H9 (cell line): ENCODE results near the gene KIF16B. TPM values are rescaled to one million over a fixed set of nuclear protein-coding genes. Genes with fewer than 3 reads are reported as not detected.

Experiments used
- DNase-seq: peaks from one replicate; pipeline ENCODE4 v3.0.0-alpha.2; 2017
- H2AFZ ChIP-seq: one replicate; pipeline ENCODE4 v1.6.1; 2013; ENCODE audit warnings: mild to moderate bottlenecking, low read length, control low read depth, moderate library complexity
- H2AK5ac ChIP-seq: 2 replicates; pipeline ENCODE4 v1.6.1; 2013; ENCODE audit warnings: low read length, control low read depth, mixed read lengths; ENCODE audit not compliant: insufficient read length
- H2BK120ac ChIP-seq: one replicate; pipeline ENCODE4 v1.6.1; 2013; ENCODE audit warnings: low read depth, mild to moderate bottlenecking, low read length, control low read depth, inconsistent platforms; ENCODE audit not compliant: poor library complexity, severe bottlenecking
- H2BK12ac ChIP-seq: 2 replicates; pipeline ENCODE4 v1.6.1; 2013; ENCODE audit warnings: low read length, control low read depth, mixed read lengths, low read depth; ENCODE audit not compliant: insufficient read length
- H2BK15ac ChIP-seq: 2 replicates; pipeline ENCODE4 v1.6.1; 2013; ENCODE audit warnings: low read depth, low read length, control low read depth
- H2BK20ac ChIP-seq: one replicate; pipeline ENCODE4 v1.6.1; 2013; ENCODE audit warnings: low read depth, mild to moderate bottlenecking, low read length, control low read depth, inconsistent platforms; ENCODE audit not compliant: poor library complexity, severe bottlenecking
- H2BK5ac ChIP-seq: 2 replicates; pipeline ENCODE4 v1.6.1; 2013; ENCODE audit warnings: low read length, control low read depth, mixed read lengths; ENCODE audit not compliant: insufficient read length
- H3K14ac ChIP-seq: 2 replicates; pipeline ENCODE4 v1.6.1; 2013; ENCODE audit warnings: low read length, control low read depth; ENCODE audit not compliant: insufficient read depth
- H3K18ac ChIP-seq: 2 replicates; pipeline ENCODE4 v1.6.1; 2013; ENCODE audit warnings: low read depth, mild to moderate bottlenecking, mixed read lengths, low read length, control low read depth; ENCODE audit not compliant: insufficient read length
- H3K23ac ChIP-seq: 2 replicates; pipeline ENCODE4 v1.6.1; 2013; ENCODE audit warnings: low read length, control low read depth, mixed read lengths, low read depth; ENCODE audit not compliant: insufficient read length
- H3K23me2 ChIP-seq: 2 replicates; pipeline ENCODE4 v1.6.1; 2013; ENCODE audit warnings: low read depth, mild to moderate bottlenecking, mixed read lengths, low read length, control low read depth; ENCODE audit not compliant: insufficient read length, poor library complexity, severe bottlenecking
- H3K27ac ChIP-seq: 2 replicates; pipeline ENCODE4 v1.5.1; 2013; ENCODE audit warnings: low read length, control low read depth, mixed read lengths, low read depth; ENCODE audit not compliant: insufficient read length
- H3K27me3 ChIP-seq: 2 replicates; pipeline ENCODE4 v1.6.1; 2013; ENCODE audit warnings: low read length, control low read depth, inconsistent platforms; ENCODE audit not compliant: insufficient read depth
- H3K4ac ChIP-seq: 2 replicates; pipeline ENCODE4 v1.6.1; 2013; ENCODE audit warnings: low read depth, mild to moderate bottlenecking, control low read depth, inconsistent platforms, low read length, moderate library complexity
- H3K4me1 ChIP-seq: 2 replicates; pipeline ENCODE4 v1.6.1; 2013; ENCODE audit warnings: low read length, control low read depth, inconsistent platforms; ENCODE audit not compliant: insufficient read depth
- H3K4me2 ChIP-seq: 2 replicates; pipeline ENCODE4 v1.6.1; 2013; ENCODE audit warnings: low read length, control low read depth, mixed read lengths; ENCODE audit not compliant: insufficient read length, insufficient read depth
- H3K56ac ChIP-seq: 2 replicates; pipeline ENCODE4 v1.6.1; 2013; ENCODE audit warnings: low read depth, mild to moderate bottlenecking, mixed read lengths, low read length, control low read depth; ENCODE audit not compliant: insufficient read length
- H3K79me1 ChIP-seq: 2 replicates; pipeline ENCODE4 v1.6.1; 2013; ENCODE audit warnings: low read depth, mild to moderate bottlenecking, moderate library complexity, low read length, control low read depth, inconsistent platforms; ENCODE audit not compliant: insufficient read depth, poor library complexity, severe bottlenecking
- H3K79me2 ChIP-seq: 2 replicates; pipeline ENCODE4 v1.6.1; 2013; ENCODE audit warnings: low read length, control low read depth, inconsistent platforms; ENCODE audit not compliant: insufficient read depth
- H3K9ac ChIP-seq: 2 replicates; pipeline ENCODE4 v1.6.1; 2013; ENCODE audit warnings: low read length, control low read depth, mixed read lengths; ENCODE audit not compliant: insufficient read length; ENCODE audit errors: extremely low read depth
- H3K9me3 ChIP-seq: one replicate; pipeline ENCODE4 v1.6.1; 2013; ENCODE audit warnings: low read depth, low read length, inconsistent platforms; ENCODE audit not compliant: control insufficient read depth
- H3T11ph ChIP-seq: one replicate; pipeline ENCODE4 v1.6.1; 2013; ENCODE audit warnings: mild to moderate bottlenecking, low read length, control low read depth, inconsistent platforms
- H4K20me1 ChIP-seq: one replicate; pipeline ENCODE4 v1.6.1; 2013; ENCODE audit not compliant: control insufficient read depth, insufficient read length, insufficient read depth
- H4K5ac ChIP-seq: 2 replicates; pipeline ENCODE4 v1.6.1; 2013; ENCODE audit warnings: low read depth, mild to moderate bottlenecking, mixed read lengths, low read length, control low read depth; ENCODE audit not compliant: insufficient read length
- H4K8ac ChIP-seq: replicated peaks from 2 replicates; pipeline ENCODE4 v1.6.1; 2013; ENCODE audit warnings: low read length, control low read depth, mixed read lengths, low read depth; ENCODE audit not compliant: insufficient read length
- H4K91ac ChIP-seq: 2 replicates; pipeline ENCODE4 v1.6.1; 2013; ENCODE audit warnings: low read depth, mild to moderate bottlenecking, moderate library complexity, mixed read lengths, low read length, control low read depth; ENCODE audit not compliant: insufficient read length
- H3K27ac Mint-ChIP-seq, 3 experiments: 2 replicates in 2 of 3; 3 replicates in 1 of 3; pipeline ENCODE4 v1.8.0; 2020 to 2021; ENCODE audit warnings: mixed read lengths in 3 of 3, mild to moderate bottlenecking in 1 of 3, moderate library complexity in 1 of 3
- H3K27me3 Mint-ChIP-seq: 2 replicates; pipeline ENCODE4 v1.8.0; 2021; ENCODE audit warnings: low read depth, mild to moderate bottlenecking, moderate library complexity, mixed read lengths
- H3K36me3 Mint-ChIP-seq, 3 experiments: 2 replicates in 2 of 3; 3 replicates in 1 of 3; pipeline ENCODE4 v1.8.0; 2020 to 2021; ENCODE audit warnings: low read depth in 3 of 3, mixed read lengths in 3 of 3; ENCODE audit not compliant: insufficient read depth in 1 of 3
- H3K4me1 Mint-ChIP-seq, 2 experiments: 2 replicates each; pipeline ENCODE4 v1.8.0; 2020; ENCODE audit warnings: mixed read lengths in 2 of 2
- H3K4me3 Mint-ChIP-seq, 2 experiments: 2 replicates in 1 of 2; 3 replicates in 1 of 2; pipeline ENCODE4 v1.8.0; 2020 to 2021; ENCODE audit warnings: mild to moderate bottlenecking in 2 of 2, mixed read lengths in 2 of 2, moderate library complexity in 1 of 2
- H3K9me3 Mint-ChIP-seq, 2 experiments: 2 replicates in 1 of 2; 3 replicates in 1 of 2; pipeline ENCODE4 v1.8.0; 2020; ENCODE audit warnings: mild to moderate bottlenecking in 2 of 2, mixed read lengths in 2 of 2, moderate library complexity in 1 of 2
- CTCF ChIP-seq: fragments of 200-600 bp; sonication (generic); conservative IDR thresholded peaks from 3 replicates; pipeline ENCODE4 v1.8.0; 2021; ENCODE audit warnings: antibody characterized with exemption, mild to moderate bottlenecking
- WGBS: extraction: QIAGEN DNeasy Blood & Tissue Kit; methylation state at CpG from one replicate; pipeline ENCODE4 v1.1.7; 2013; ENCODE audit warnings: missing lambda C conversion rate, low lambda C conversion rate, mixed read lengths; ENCODE audit not compliant: insufficient read length; ENCODE audit errors: extremely low coverage; 5-methylcytosine and 5-hydroxymethylcytosine counted together
- total RNA-seq: library from RNA; stranded (reverse); gene quantifications from 2 replicates; pipeline ENCODE4 v1.2.1, GENCODE V29; 2021

KIF16B gene
- total RNA-seq, 1 experiment from 2014 or later, result 7.4 TPM

- no peak overlapping the region for H2AFZ ChIP-seq
- H4K8ac ChIP-seq, result no peak overlapping the region
- H3K27ac ChIP-seq, result no peak overlapping the region
- no peaks in the 10 kb centered on the region for H3K27me3 ChIP-seq
- H3T11ph ChIP-seq, result no peak overlapping the region
- H2BK15ac ChIP-seq, result no peak overlapping the region
- H3K56ac ChIP-seq, result no peak overlapping the region
- H2BK120ac ChIP-seq, result no peak overlapping the region
- H3K27me3 Mint-ChIP-seq, result no peaks in the 10 kb centered on the region
- no peak overlapping the region for H3K4ac ChIP-seq
- H2AK5ac ChIP-seq, result no peak overlapping the region
- no peak overlapping the region for H2BK20ac ChIP-seq
- H3K79me1 ChIP-seq, result no peaks in the 10 kb centered on the region
- H3K4me3 Mint-ChIP-seq, result no peak overlapping the region
- peaks cover 5 to 27% (median 23%) of the 10 kb centered on the region in 3 experiments; a peak in 6 of 7 replicates for H3K36me3 Mint-ChIP-seq
- no peak overlapping the region for H3K14ac ChIP-seq
- no peaks in the 10 kb centered on the region for H4K20me1 ChIP-seq
- H2BK12ac ChIP-seq, result no peak overlapping the region
- no peaks in the 10 kb centered on the region for H3K79me2 ChIP-seq
- no peak overlapping the region for H3K4me2 ChIP-seq
- H2BK5ac ChIP-seq, result no peak overlapping the region
- H3K9ac ChIP-seq, result no peak overlapping the region
- peaks cover 10% of the 10 kb centered on the region for H3K4me1 ChIP-seq
- WGBS, result no CpG with 5 or more reads among the region's 3 CpGs
- no peak overlapping the region for H4K91ac ChIP-seq
- H3K9me3 Mint-ChIP-seq, result peaks cover 4 to 13% of the 10 kb centered on the region in 2 experiments; a peak in 4 of 5 replicates
- H3K23me2 ChIP-seq, result no peaks in the 10 kb centered on the region
- no peak overlapping the region for H3K27ac Mint-ChIP-seq
- no peak overlapping the region for H4K5ac ChIP-seq
- no peak overlapping the region for H3K18ac ChIP-seq
- DNase-seq, result no peak
- H3K4me1 Mint-ChIP-seq, result peaks cover 17 to 37% of the 10 kb centered on the region in 2 experiments
- no peak overlapping the region for H3K23ac ChIP-seq
- no peaks in the 10 kb centered on the region for H3K9me3 ChIP-seq
- no peak for TF ChIP-seq CTCF
Measured at GRCh38 chr20:16527438-16527837, 45.8 kb downstream of the KIF16B start.
